ENCODE measurements around the gene SCML1. TPM values are rescaled to one million over a fixed set of nuclear protein-coding genes. Genes with fewer than 3 reads are reported as not detected.

The SCML1 gene
- total RNA-seq, 4 donors from 2014 or later, result 14.9 to 18.8 (median 16.6) TPM

GRCh38 chrX:17718649-17719165 is 18.6 kb upstream of the SCML1 start:
- H3K27ac ChIP-seq, result no peak overlapping the region
- TF ChIP-seq CTCF (IDR thresholded peaks at IDR 0.05) (no peak), EP300 (IDR thresholded peaks at IDR 0.05) (no peak), POLR2A (IDR thresholded peaks at IDR 0.05) (no peak)
- no peaks in the 10 kb centered on the region for H3K4me1 ChIP-seq
- H3K4me3 ChIP-seq, result no peak overlapping the region
- H3K36me3 ChIP-seq, result no peaks in the 10 kb centered on the region
- no peaks in the 10 kb centered on the region for H3K9me3 ChIP-seq
- H3K27me3 ChIP-seq, result no peaks in the 10 kb centered on the region
- DNase-seq (ENCODE audit: low spot score in 2 of 2), result no peak

- TF ChIP-seq CTCF (IDR thresholded peaks at IDR 0.05), result no peak
- TF ChIP-seq POLR2A (IDR thresholded peaks at IDR 0.05), result no peak
- TF ChIP-seq EP300 (IDR thresholded peaks at IDR 0.05), result no peak
- H3K27ac ChIP-seq, result no peak overlapping the region
- H3K4me3 ChIP-seq, result no peak overlapping the region
- H3K4me1 ChIP-seq, result no peaks in the 10 kb centered on the region
- DNase-seq (ENCODE audit: low spot score in 2 of 2), result no peak
- H3K9me3 ChIP-seq, result no peaks in the 10 kb centered on the region
- 55 to 57% methylated on average over 6 of the region's 6 CpGs for WGBS, 2 donors
- H3K27me3 ChIP-seq, result no peaks in the 10 kb centered on the region
- H3K36me3 ChIP-seq, result no peaks in the 10 kb centered on the region
These were observed 17.6 kb upstream of the SCML1 start for GRCh38 chrX:17719711-17720110.

- Histone ChIP-seq H3K27ac (no peak overlapping the region), H3K27me3 (no peaks in the 10 kb centered on the region), H3K4me1 (no peaks in the 10 kb centered on the region), H3K9me3 (no peaks in the 10 kb centered on the region), H3K36me3 (peaks cover 0 to 7% (median 0%) of the 10 kb centered on the region in 3 donors), H3K4me3 (no peak overlapping the region)
- TF ChIP-seq POLR2A (IDR thresholded peaks at IDR 0.05), result no peak
- TF ChIP-seq EP300 (IDR thresholded peaks at IDR 0.05), result no peak
- no peak for DNase-seq (ENCODE audit: low spot score in 2 of 2)
- WGBS, 2 donors, result 64 to 85% methylated on average over 4 of the region's 4 CpGs
These were observed 15.6 kb upstream of the SCML1 start for GRCh38 chrX:17721715-17722114.

GRCh38 chrX:17725181-17725580 is 12.1 kb upstream of the SCML1 start:
- no peak overlapping the region for H3K27ac ChIP-seq
- no peaks in the 10 kb centered on the region for H3K4me1 ChIP-seq
- peaks cover 0 to 7% (median 0%) of the 10 kb centered on the region in 3 donors for H3K36me3 ChIP-seq
- no peaks in the 10 kb centered on the region for H3K27me3 ChIP-seq
- no peak for TF ChIP-seq EP300 (IDR thresholded peaks at IDR 0.05)
- TF ChIP-seq CTCF (IDR thresholded peaks at IDR 0.05), result no peak
- no peak for TF ChIP-seq POLR2A (IDR thresholded peaks at IDR 0.05)
- no peak for DNase-seq (ENCODE audit: low spot score in 2 of 2)
- no peaks in the 10 kb centered on the region for H3K9me3 ChIP-seq
- 79 to 96% methylated on average over 2 of the region's 2 CpGs for WGBS, 2 donors
- H3K4me3 ChIP-seq, result no peak overlapping the region

GRCh38 chrX:17732138-17732783 is 5.0 kb upstream of the SCML1 start:
- TF ChIP-seq CTCF (IDR thresholded peaks at IDR 0.05) (no peak), EP300 (IDR thresholded peaks at IDR 0.05) (no peak)
- 69 to 81% methylated on average over 14 to 16 of the region's 16 CpGs for WGBS, 2 donors

More at GRCh38 chrX:17732138-17732783, 5.0 kb upstream of the SCML1 start:
- no peak overlapping the region for H3K4me3 ChIP-seq
- H3K36me3 ChIP-seq, result no peaks in the 10 kb centered on the region
- H3K27ac ChIP-seq, result no peak overlapping the region
- DNase-seq (ENCODE audit: low spot score in 2 of 2), result no peak
- H3K27me3 ChIP-seq, result no peaks in the 10 kb centered on the region
- H3K4me1 ChIP-seq, result peaks cover 0 to 3% (median 0%) of the 10 kb centered on the region in 4 donors
- H3K9me3 ChIP-seq, result no peaks in the 10 kb centered on the region

Data from tibial nerve (tissue), 4 donors.